Measurements from ENCODE around the gene TIMM13.

DNA sequence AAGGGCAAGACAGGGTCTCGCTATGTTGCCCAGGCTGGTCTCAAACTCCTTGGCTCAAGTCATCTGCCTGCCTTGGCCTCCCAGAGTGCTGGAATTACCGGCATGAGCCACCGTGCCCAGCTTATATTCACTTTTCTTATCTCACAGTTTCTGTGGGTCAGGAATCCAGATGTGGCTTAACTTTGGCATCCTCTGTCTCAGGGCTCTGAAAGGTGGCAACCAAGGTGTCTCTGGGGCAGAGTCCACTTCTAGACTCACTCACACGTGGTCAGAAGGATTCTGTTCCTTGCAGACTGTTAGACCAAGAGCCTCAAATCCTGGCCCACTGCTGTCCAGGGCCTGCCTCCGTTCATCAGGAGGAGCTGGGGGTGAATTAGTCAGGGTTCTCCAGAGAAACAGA, 37.0 kb upstream of the TIMM13 start:
- TF ChIP-seq GATA3 (IDR thresholded peaks at IDR 0.05; ENCODE audit: low read depth, low read length), result no peak
- TF ChIP-seq GATA2 (IDR thresholded peaks at IDR 0.05; ENCODE audit: low read depth, low read length), result no peak

All from SH-SY5Y (cell line).